Caco-2 (cell line): Measurements from ENCODE around the gene GAS7. TPM values are rescaled to one million over a fixed set of nuclear protein-coding genes. Genes with fewer than 3 reads are reported as not detected.

Experiments used
- BruUV-seq: library from RNA; stranded (reverse); fragments of 400-500 nt; replicated peaks from 2 replicates; lab custom pipeline; 2021; lab: Mats Ljungman, UMichigan
- CTCF ChIA-PET: fragments of 300-600 bp; sonication (Branson Sonifier 250); formaldehyde crosslinking; loops from one replicate; lab custom pipeline; 2022; ENCODE audit warnings: antibody characterized with exemption; lab: Charles Lee
- POLR2A ChIA-PET: fragments of 300-600 bp; sonication (Branson Sonifier 250); formaldehyde crosslinking; loops from one replicate; lab custom pipeline; 2022; ENCODE audit warnings: antibody characterized with exemption; lab: Charles Lee
- DNase-seq, 2 experiments: peaks; one replicate each; pipeline versions ENCODE4 v3.0.0 to v3.0.0-alpha.2; 2020 to 2022
- H3K27me3 ChIP-seq: replicated peaks from 2 replicates; pipeline ENCODE4 v1.6.0; 2011; ENCODE audit warnings: low read length; ENCODE audit not compliant: control insufficient read depth, insufficient read depth
- H3K36me3 ChIP-seq: 2 replicates; pipeline ENCODE4 v1.5.1; 2011; ENCODE audit warnings: low read length; ENCODE audit not compliant: control insufficient read depth, insufficient read depth
- H3K4me1 ChIP-seq: fragments of 250-450 bp; sonication (Bioruptor Pico); 2 replicates; pipeline ENCODE4 v1.5.1; 2020; ENCODE audit warnings: mild to moderate bottlenecking
- H3K4me3 ChIP-seq: 2 replicates; pipeline ENCODE4 v1.5.1; 2011; ENCODE audit warnings: low read depth, mild to moderate bottlenecking, control low read depth, low read length
- H3K9me3 ChIP-seq: fragments of 250-450 bp; sonication (Bioruptor Pico); 2 replicates; pipeline ENCODE4 v1.5.1; 2020; ENCODE audit warnings: mild to moderate bottlenecking, moderate library complexity
- H3K27ac Mint-ChIP-seq: one replicate; pipeline ENCODE4 v1.8.0; 2022; ENCODE audit warnings: mixed read lengths; ENCODE audit not compliant: unreplicated experiment
- H3K27me3 Mint-ChIP-seq: one replicate; pipeline ENCODE4 v1.8.0; 2022; ENCODE audit warnings: mixed read lengths; ENCODE audit not compliant: insufficient read depth, unreplicated experiment
- H3K36me3 Mint-ChIP-seq: one replicate; pipeline ENCODE4 v1.8.0; 2022; ENCODE audit warnings: mild to moderate bottlenecking, mixed read lengths; ENCODE audit not compliant: insufficient read depth, unreplicated experiment
- H3K4me1 Mint-ChIP-seq: one replicate; pipeline ENCODE4 v1.8.0; 2022; ENCODE audit warnings: low read depth, mixed read lengths; ENCODE audit not compliant: unreplicated experiment
- H3K4me3 Mint-ChIP-seq: one replicate; pipeline ENCODE4 v1.8.0; 2022; ENCODE audit warnings: mild to moderate bottlenecking, moderate library complexity, mixed read lengths; ENCODE audit not compliant: unreplicated experiment
- H3K9me3 Mint-ChIP-seq: one replicate; pipeline ENCODE4 v1.8.0; 2022; ENCODE audit warnings: mixed read lengths; ENCODE audit not compliant: unreplicated experiment
- intact Hi-C: fragments of 100-400 bp; cut with micrococcal nuclease; formaldehyde crosslinking; loops from one replicate; pipeline ENCODE4 v1.10.0; 2022; ENCODE audit not compliant: unreplicated experiment
- total RNA-seq: library from RNA; stranded (reverse); gene quantifications from 2 replicates; pipeline ENCODE4 v1.2.3, GENCODE V29; 2022
- TF ChIP-seq, protein P1 (sequence below), 2 experiments: fragments of 200-600 bp in 1 of 2; IDR thresholded peaks; 1 replicate in 1 of 2; 2 replicates in 1 of 2; pipeline versions ENCODE4 v1.5.1 to v1.8.0; 2011 to 2022; ENCODE audit warnings: antibody characterized with exemption in 1 of 2, control low read depth in 1 of 2, inconsistent platforms in 1 of 2, low read depth in 1 of 2, low read length in 1 of 2, mild to moderate bottlenecking in 1 of 2, moderate library complexity in 1 of 2; ENCODE audit not compliant: insufficient read depth in 1 of 2, severe bottlenecking in 1 of 2, unreplicated experiment in 1 of 2

GAS7 gene
- total RNA-seq, 1 experiment from 2014 or later = 0.34 TPM

GRCh38 chr17:9872852-9873251 is 325.6 kb downstream of the GAS7 start:
- H3K4me1 Mint-ChIP-seq = no peaks in the 10 kb centered on the region
- ChIA-PET POLR2A (no interaction called here), CTCF (no interaction called here)
- TF ChIP-seq, protein P1, sequence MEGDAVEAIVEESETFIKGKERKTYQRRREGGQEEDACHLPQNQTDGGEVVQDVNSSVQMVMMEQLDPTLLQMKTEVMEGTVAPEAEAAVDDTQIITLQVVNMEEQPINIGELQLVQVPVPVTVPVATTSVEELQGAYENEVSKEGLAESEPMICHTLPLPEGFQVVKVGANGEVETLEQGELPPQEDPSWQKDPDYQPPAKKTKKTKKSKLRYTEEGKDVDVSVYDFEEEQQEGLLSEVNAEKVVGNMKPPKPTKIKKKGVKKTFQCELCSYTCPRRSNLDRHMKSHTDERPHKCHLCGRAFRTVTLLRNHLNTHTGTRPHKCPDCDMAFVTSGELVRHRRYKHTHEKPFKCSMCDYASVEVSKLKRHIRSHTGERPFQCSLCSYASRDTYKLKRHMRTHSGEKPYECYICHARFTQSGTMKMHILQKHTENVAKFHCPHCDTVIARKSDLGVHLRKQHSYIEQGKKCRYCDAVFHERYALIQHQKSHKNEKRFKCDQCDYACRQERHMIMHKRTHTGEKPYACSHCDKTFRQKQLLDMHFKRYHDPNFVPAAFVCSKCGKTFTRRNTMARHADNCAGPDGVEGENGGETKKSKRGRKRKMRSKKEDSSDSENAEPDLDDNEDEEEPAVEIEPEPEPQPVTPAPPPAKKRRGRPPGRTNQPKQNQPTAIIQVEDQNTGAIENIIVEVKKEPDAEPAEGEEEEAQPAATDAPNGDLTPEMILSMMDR (IDR thresholded peaks at IDR 0.05; ENCODE audit: insufficient read depth in 1 of 2, low read depth in 1 of 2, low read length in 1 of 2, severe bottlenecking in 1 of 2, unreplicated experiment in 1 of 2) = no peak
- no peaks in the 10 kb centered on the region for H3K36me3 ChIP-seq
- no peak overlapping the region for H3K4me3 Mint-ChIP-seq
- H3K4me1 ChIP-seq = no peaks in the 10 kb centered on the region
- intact Hi-C loops = no loop called here
- H3K4me3 ChIP-seq = no peak overlapping the region
- H3K27ac Mint-ChIP-seq = no peak overlapping the region
- no peaks in the 10 kb centered on the region for H3K36me3 Mint-ChIP-seq
- peaks cover 2% of the 10 kb centered on the region for H3K27me3 Mint-ChIP-seq
- no TSS peak for BruUV-seq
- DNase-seq = no peak
- no peaks in the 10 kb centered on the region for H3K9me3 Mint-ChIP-seq
- no peaks in the 10 kb centered on the region for H3K27me3 ChIP-seq
- no peaks in the 10 kb centered on the region for H3K9me3 ChIP-seq

GRCh38 chr17:9868552-9868951 is 329.9 kb downstream of the GAS7 start:
- CTCF ChIA-PET = no interaction called here
- no peak for DNase-seq
- no peaks in the 10 kb centered on the region for H3K36me3 Mint-ChIP-seq
- H3K27ac Mint-ChIP-seq = no peak overlapping the region
- TF ChIP-seq, protein P1 (IDR thresholded peaks at IDR 0.05; ENCODE audit: insufficient read depth in 1 of 2, low read depth in 1 of 2, low read length in 1 of 2, severe bottlenecking in 1 of 2, unreplicated experiment in 1 of 2) = no peak
- POLR2A ChIA-PET = no interaction called here
- no peaks in the 10 kb centered on the region for H3K4me1 Mint-ChIP-seq
- Histone ChIP-seq H3K36me3 (no peaks in the 10 kb centered on the region), H3K4me3 (no peak overlapping the region), H3K4me1 (no peaks in the 10 kb centered on the region), H3K27me3 (no peaks in the 10 kb centered on the region), H3K9me3 (no peaks in the 10 kb centered on the region)
- H3K4me3 Mint-ChIP-seq = no peak overlapping the region
- BruUV-seq = no TSS peak
- H3K9me3 Mint-ChIP-seq = no peaks in the 10 kb centered on the region
- peaks cover 4% of the 10 kb centered on the region for H3K27me3 Mint-ChIP-seq
- intact Hi-C loops = no loop called here

GRCh38 chr17:9865586-9865985 is 332.8 kb downstream of the GAS7 start:
- Mint-ChIP-seq H3K4me1 (no peaks in the 10 kb centered on the region), H3K36me3 (no peaks in the 10 kb centered on the region), H3K27me3 (peaks cover 5% of the 10 kb centered on the region), H3K4me3 (no peak overlapping the region), H3K27ac (no peak overlapping the region), H3K9me3 (no peaks in the 10 kb centered on the region)
- H3K4me3 ChIP-seq = no peak overlapping the region
- H3K4me1 ChIP-seq = no peaks in the 10 kb centered on the region
- H3K36me3 ChIP-seq = no peaks in the 10 kb centered on the region
- POLR2A ChIA-PET = no interaction called here
- intact Hi-C loops = no loop called here
- no TSS peak for BruUV-seq
- CTCF ChIA-PET = no interaction called here
- no peaks in the 10 kb centered on the region for H3K27me3 ChIP-seq
- no peaks in the 10 kb centered on the region for H3K9me3 ChIP-seq
- no peak for DNase-seq
- TF ChIP-seq, protein P1 (IDR thresholded peaks at IDR 0.05; ENCODE audit: insufficient read depth in 1 of 2, low read depth in 1 of 2, low read length in 1 of 2, severe bottlenecking in 1 of 2, unreplicated experiment in 1 of 2) = no peak
